Non-pigmented ciliary epithelial cell (primary cell): ENCODE measurements around the gene SELENOT.

Experiments
- DNase-seq: peaks from one replicate; pipeline ENCODE4 v3.0.0-alpha.2; 2010; ENCODE audit warnings: low read depth

SELENOT gene

DNA sequence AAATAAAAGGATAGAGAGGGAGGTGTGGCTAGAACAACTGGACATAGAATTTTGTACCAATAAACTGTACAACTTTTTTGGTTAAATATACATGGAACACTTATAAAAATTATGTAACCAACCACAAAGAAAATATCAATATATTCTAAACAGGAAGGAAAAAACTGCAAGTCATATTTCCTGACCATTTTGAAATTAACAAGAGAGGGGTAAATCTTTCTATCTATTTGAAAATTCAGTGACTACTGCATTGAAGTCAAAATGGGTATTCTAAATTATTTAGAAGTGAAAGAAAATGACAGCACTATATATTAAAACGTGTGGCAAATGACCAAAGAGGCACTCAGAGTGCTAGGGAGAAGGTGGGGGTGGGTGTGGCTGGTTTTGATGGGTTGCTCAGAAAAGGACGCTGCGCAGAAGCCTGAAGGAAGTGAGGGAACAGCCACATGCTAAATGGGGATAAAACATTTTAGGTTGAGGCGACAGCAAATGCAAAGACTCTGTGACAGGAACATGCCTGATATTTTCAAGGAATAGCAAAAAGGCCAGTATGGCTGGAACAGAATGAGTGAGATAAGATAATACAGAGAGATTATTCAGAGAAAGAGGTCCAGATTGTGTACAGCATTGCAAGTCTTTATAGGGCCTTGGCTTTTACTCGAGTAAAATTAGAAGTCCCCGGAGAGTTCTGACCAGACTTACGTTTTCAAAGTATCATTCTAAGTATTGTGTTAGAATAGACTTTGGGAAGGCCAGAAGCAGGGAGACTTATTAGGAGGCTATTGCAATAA lies 59.5 kb downstream of the SELENOT start:
- no peak for DNase-seq

DNA sequence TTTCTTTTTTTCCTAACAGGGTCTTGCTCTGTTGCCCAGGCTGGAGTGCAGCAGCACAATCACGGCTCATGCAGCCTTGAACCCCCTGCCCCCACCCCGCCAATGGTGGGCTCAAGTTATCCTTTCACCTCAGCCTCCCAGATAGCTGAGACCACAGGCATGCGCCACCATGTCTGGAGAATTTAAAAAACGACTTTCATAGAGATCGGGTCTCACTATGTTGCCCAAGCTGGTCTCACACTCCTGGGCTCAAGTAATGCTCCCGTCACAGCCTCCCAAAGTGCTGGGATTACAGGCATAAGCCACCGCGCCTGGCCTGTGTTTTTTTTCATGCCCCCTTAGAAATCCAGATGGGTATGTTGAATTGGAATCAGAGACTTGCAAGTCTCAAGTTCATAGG lies 60.3 kb downstream of the SELENOT start:
- no peak for DNase-seq

DNA sequence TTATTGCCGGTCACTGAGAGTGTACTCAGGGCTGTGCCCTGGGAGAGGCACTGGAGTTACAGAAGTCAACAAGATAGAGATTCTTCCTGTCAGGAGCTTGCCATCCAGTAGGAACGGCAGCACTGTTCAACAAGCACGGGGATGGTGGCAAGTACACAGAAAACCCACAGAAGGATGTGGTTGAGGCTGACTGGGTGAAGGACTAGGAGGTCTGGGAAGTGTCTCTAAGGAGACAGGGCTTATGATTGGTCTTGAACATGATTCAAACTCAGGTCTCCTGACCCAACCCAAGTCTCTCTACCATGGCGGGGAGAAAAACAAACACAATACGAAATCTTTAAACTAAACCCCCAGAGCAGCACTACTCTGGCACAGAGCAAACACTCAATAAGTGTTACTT lies 63.0 kb downstream of the SELENOT start:
- no peak for DNase-seq

DNA sequence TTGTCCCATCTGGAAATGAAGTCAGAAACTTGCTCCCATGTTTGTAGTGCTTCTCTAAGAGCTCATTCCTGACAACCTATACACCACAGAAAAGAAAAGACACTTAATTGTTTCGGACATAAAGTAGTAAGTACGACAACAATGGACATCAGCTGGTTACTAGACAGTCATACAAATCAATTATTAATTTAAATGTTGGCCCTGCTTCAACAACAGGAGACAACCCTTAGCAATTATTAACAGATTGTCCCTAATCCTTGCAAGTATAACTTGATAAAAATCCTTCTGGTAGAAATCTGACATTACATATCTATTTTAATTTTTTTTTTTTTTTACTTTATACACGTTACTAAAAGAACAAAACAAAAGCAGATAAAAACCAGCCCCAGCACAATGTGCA lies 70.8 kb downstream of the SELENOT start:
- no peak for DNase-seq

DNA sequence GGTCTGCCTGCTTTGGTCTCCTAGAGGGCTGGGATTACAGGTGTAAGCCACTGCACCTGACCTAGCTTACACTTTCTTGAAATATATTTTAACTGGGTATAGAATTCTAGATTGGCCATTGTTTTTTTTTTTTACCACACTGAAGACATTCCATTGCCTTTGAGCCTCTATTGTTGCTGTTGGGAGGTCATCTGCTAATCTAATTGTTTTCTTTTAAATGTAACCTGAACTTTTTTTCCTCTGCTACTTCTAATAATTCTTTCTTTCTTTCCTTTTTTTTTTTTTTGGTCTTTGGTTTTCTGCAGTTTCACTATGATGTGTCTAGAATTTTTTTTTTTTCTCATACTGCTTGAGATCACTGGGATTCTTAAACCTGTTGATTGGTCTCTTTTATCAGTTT lies 72.5 kb downstream of the SELENOT start:
- no peak for DNase-seq
